Activated CD8-positive, alpha-beta memory T cell treated with anti-CD3 and anti-CD28 coated beads, Interleukin-2, amount 10 ng/mL, durations not matched to agents 7 days and 5 days (primary cell): ENCODE data around the gene MYBPHL. TPM values are rescaled to one million over a fixed set of nuclear protein-coding genes. Genes with fewer than 3 reads are reported as not detected.

Source experiments
- ATAC-seq: fragments of 150-1000 bp; cut with Tn5 transposase; one replicate; pipeline ENCODE4 v1.10.0; 2021; ENCODE audit warnings: moderate library complexity
- CTCF ChIA-PET: fragments of 350-600 bp; sonication (Branson Sonifier 250); formaldehyde crosslinking; loops from one replicate; lab custom pipeline; 2021; ENCODE audit warnings: antibody characterized with exemption; lab: Charles Lee
- DNase-seq: peaks from one replicate; pipeline ENCODE4 v3.0.0-alpha.2; 2020
- H3K27ac Mint-ChIP-seq: one replicate; pipeline ENCODE4 v1.8.0; 2021; ENCODE audit warnings: mild to moderate bottlenecking, mixed read lengths
- H3K27me3 Mint-ChIP-seq: one replicate; pipeline ENCODE4 v1.8.0; 2021; ENCODE audit warnings: mixed read lengths
- H3K36me3 Mint-ChIP-seq: one replicate; pipeline ENCODE4 v1.8.0; 2021; ENCODE audit warnings: mild to moderate bottlenecking, mixed read lengths
- H3K4me1 Mint-ChIP-seq: one replicate; pipeline ENCODE4 v1.8.0; 2021; ENCODE audit warnings: mixed read lengths
- H3K4me3 Mint-ChIP-seq: one replicate; pipeline ENCODE4 v1.8.0; 2021; ENCODE audit warnings: mild to moderate bottlenecking, moderate library complexity, mixed read lengths
- H3K9me3 Mint-ChIP-seq: one replicate; pipeline ENCODE4 v1.8.0; 2022; ENCODE audit warnings: low read depth, mixed read lengths
- total RNA-seq, 2 experiments: library from RNA; stranded (reverse); gene quantifications; one replicate each; pipeline ENCODE4 v1.2.3, GENCODE V29; 2021

MYBPHL gene
- total RNA-seq, 2 experiments from 2014 or later, result not detected

DNA sequence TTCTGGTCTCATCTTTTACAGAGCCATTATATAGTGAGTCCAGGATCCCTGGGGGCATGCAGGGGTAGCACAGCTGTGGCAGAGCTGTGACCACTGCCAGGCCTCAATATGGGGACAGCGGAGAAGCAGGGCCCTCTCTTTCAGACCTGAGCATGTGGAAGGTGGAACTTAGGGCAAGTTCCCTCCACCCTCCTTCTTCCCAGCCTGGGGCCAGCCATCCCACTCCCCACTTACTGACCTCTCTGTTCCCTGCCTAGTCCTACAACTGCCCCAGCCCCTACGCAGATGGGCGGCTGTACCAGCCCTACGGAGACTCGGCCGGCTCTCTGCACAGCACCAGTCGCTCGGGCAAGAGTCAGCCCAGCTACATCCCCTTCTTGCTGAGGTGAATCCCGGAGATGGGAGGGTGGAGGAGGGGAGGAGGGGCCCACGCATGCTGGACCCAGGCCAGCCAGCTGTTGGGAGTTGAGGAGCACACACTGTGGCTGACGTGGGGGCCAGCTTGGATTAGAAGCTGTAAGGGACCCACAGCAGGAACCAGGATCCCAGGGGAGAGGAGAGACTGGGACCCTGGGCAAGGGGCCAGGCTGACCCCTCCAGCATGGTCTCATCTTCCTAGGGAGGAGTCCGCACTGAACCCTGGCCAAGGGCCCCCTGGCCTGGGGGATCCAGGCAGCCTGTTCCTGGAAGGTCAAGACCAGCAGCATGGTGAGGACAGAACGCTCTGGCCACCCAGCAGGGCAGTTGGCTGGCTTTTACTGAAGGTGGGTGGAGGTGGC lies 34.6 kb downstream of the MYBPHL start:
- Mint-ChIP-seq H3K4me3 (no peak overlapping the region), H3K36me3 (no peaks in the 10 kb centered on the region), H3K4me1 (peaks cover 5% of the 10 kb centered on the region), H3K27me3 (no peaks in the 10 kb centered on the region), H3K9me3 (no peaks in the 10 kb centered on the region), H3K27ac (no peak overlapping the region)
- CTCF ChIA-PET, result no interaction called here
- DNase-seq (no peak), ATAC-seq (no peak)

DNA sequence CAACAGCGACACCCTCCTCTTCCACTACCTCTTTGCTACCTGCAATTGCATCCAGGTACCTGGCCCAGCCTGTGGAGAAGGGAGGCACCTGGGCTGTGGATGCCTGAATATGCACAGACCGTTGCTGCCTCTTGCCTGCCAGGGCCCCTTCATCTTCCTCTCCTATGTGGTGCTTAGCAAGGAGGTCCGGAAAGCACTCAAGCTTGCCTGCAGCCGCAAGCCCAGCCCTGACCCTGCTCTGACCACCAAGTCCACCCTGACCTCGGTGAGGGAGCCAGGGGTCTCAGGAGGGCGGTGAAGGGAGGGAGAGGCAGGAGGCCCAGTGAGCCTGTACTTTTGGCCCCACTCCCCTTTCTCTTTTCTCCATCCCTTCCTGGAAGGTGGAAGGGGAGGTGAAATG lies 35.4 kb downstream of the MYBPHL start:
- Mint-ChIP-seq H3K27me3 (no peaks in the 10 kb centered on the region), H3K36me3 (no peaks in the 10 kb centered on the region), H3K4me1 (peaks cover 2% of the 10 kb centered on the region), H3K27ac (no peak overlapping the region), H3K9me3 (no peaks in the 10 kb centered on the region), H3K4me3 (no peak overlapping the region)
- CTCF ChIA-PET, result no interaction called here
- DNase-seq (no peak), ATAC-seq (no peak)

DNA sequence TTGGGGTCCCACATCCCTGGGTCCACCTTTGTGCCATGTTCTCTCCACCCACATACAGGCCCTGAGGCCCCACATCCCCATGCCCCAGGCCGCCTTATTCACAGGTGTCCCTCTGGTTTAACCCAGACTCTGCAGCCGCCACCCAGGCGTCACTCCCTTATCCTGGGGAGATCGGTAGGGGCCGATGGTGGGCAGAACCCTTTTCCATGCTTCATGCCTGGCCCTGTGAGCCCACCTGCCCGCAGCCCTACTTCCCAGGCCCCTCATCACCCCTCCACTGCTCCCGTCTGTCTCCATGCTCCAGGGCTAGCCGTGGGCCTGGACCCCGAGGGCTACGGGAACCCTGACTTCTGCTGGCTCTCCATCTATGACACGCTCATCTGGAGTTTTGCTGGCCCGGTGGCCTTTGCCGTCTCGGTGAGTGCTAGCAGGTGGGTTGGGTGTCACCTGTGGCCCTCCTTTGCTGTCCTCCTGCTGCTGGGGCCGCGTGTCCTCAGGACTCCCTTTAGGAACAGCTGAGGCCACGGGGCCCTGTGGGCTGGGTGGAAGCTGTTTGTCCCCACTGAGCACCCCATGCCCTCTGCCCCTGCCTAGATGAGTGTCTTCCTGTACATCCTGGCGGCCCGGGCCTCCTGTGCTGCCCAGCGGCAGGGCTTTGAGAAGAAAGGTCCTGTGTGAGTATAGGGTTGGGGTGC lies 36.0 kb downstream of the MYBPHL start:
- no peak for DNase-seq

DNA sequence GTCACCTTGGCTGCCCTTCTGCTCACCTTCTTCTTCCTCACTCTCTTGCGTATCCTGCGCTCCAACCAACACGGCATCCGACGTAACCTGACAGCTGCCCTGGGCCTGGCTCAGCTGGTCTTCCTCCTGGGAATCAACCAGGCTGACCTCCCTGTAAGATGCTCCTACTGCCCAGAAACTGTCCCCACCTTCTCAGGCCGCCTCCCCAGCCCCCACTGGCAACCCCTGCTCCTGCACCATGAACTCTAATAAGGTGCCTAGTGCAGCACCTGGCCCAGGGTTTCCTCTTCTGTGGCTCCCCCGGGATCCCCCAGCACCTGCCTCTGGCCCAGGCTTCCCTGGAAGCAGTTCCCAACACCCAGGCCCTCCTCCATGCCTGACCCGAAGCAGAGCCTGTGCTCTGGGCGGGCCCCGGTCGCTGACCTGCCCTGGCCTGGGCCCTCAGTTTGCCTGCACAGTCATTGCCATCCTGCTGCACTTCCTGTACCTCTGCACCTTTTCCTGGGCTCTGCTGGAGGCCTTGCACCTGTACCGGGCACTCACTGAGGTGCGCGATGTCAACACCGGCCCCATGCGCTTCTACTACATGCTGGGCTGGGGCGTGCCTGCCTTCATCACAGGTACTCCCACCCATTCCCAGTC lies 36.7 kb downstream of the MYBPHL start:
- Mint-ChIP-seq H3K9me3 (no peaks in the 10 kb centered on the region), H3K4me1 (peaks cover 2% of the 10 kb centered on the region), H3K36me3 (no peaks in the 10 kb centered on the region), H3K27me3 (no peaks in the 10 kb centered on the region), H3K4me3 (no peak overlapping the region), H3K27ac (no peak overlapping the region)
- no peak for DNase-seq
- CTCF ChIA-PET, result interaction anchor here (2.6 kb wide), 1 partner anchor 262 kb away, joined by 7 read pairs; no protein-coding TSS in a partner anchor
- ATAC-seq, result no peak

More for the DNA sequence above, 36.0 kb downstream of the MYBPHL start:
- no peak overlapping the region for H3K4me3 Mint-ChIP-seq
- no peaks in the 10 kb centered on the region for H3K27me3 Mint-ChIP-seq
- no peak overlapping the region for H3K27ac Mint-ChIP-seq
- CTCF ChIA-PET, result no interaction called here
- no peaks in the 10 kb centered on the region for H3K9me3 Mint-ChIP-seq
- no peaks in the 10 kb centered on the region for H3K36me3 Mint-ChIP-seq
- H3K4me1 Mint-ChIP-seq, result peaks cover 2% of the 10 kb centered on the region
- ATAC-seq, result no peak

DNA sequence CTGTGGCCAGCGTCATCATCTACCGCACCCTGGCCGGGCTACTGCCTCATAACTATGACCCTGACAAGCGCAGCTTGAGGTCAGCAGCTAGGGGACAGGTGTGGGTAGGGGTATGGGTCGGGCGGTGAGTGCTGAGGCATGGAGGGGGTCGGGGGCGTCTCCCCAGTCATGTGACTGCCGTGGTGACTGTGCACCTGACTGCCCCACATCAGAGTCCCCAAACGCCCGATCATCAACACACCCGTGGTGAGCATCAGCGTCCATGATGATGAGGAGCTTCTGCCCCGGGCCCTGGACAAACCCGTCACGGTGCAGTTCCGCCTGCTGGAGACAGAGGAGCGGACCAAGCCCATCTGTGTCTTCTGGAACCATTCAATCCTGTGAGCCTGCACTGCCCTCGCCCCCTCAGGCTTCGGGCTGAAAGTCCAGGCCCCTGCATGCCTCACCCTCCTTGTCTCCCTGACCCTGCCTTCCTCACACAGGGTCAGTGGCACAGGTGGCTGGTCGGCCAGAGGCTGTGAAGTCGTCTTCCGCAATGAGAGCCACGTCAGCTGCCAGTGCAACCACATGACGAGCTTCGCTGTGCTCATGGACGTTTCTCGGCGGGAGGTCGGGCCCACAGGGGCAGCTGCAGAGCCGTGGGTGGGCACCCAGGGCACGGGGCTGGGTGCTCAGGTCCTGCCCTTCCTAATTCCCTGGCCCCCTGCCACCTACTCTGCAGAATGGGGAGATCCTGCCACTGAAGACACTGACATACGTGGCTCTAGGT lies 37.4 kb downstream of the MYBPHL start:
- no peaks in the 10 kb centered on the region for H3K9me3 Mint-ChIP-seq
- ATAC-seq, result no peak
- H3K27ac Mint-ChIP-seq, result no peak overlapping the region
- CTCF ChIA-PET, result interaction anchor here (2.6 kb wide), 1 partner anchor 263 kb away, joined by 7 read pairs; no protein-coding TSS in a partner anchor
- peaks cover 2% of the 10 kb centered on the region for H3K4me1 Mint-ChIP-seq
- H3K27me3 Mint-ChIP-seq, result no peaks in the 10 kb centered on the region
- no peak for DNase-seq
- no peaks in the 10 kb centered on the region for H3K36me3 Mint-ChIP-seq
- no peak overlapping the region for H3K4me3 Mint-ChIP-seq

DNA sequence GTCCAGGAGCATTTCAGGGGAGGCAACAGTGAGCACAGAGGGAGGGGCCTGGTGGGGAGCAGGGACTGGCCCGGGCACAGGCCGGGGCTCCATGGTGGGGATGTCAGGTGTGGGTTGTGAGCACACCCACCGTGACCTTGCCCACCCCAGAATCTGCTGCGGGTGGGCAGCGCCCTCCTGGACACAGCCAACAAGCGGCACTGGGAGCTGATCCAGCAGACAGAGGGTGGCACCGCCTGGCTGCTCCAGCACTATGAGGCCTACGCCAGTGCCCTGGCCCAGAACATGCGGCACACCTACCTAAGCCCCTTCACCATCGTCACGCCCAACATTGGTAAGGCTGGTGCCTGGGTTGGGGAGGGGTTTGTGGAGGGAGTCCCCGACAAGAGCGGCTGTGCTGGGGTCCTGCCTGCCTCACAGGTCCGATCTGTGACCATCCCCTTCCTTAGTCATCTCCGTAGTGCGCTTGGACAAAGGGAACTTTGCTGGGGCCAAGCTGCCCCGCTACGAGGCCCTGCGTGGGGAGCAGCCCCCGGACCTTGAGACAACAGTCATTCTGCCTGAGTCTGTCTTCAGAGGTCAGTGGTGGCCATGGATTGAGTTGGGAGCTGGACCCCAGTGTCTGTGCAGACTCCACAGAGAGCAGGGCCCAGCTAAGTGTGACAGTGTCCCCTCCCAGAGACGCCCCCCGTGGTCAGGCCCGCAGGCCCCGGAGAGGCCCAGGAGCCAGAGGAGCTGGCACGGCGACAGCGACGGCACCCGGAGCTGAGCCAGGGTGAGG lies 38.2 kb downstream of the MYBPHL start:
- Mint-ChIP-seq H3K9me3 (no peaks in the 10 kb centered on the region), H3K4me3 (no peak overlapping the region), H3K27ac (no peak overlapping the region), H3K4me1 (no peaks in the 10 kb centered on the region), H3K27me3 (no peaks in the 10 kb centered on the region), H3K36me3 (no peaks in the 10 kb centered on the region)
- CTCF ChIA-PET, result interaction anchor here (2.6 kb wide), 1 partner anchor 264 kb away, joined by 7 read pairs; no protein-coding TSS in a partner anchor
- DNase-seq (no peak), ATAC-seq (no peak)

DNA sequence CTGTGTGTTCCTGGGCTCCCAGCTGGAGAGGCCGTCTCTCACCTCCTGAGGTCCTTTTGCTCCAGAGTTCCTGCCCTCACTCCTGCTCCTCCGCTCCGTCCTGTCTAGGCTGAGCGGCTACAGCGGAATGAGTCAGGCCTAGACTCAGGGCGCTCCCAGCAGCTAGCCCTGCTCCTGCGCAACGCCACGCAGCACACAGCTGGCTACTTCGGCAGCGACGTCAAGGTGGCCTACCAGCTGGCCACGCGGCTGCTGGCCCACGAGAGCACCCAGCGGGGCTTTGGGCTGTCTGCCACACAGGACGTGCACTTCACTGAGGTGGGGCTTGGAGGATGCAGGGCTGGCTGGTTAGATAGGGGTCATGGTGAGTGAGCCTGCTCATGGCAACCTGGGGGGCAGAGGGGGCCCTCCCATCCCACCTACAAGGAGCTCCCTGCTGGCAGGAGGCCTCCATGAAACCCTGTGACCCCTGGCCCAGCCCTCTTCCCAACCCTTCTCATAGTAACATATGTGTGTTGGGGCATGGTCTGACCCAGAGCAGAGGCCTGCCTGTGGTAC lies 39.0 kb downstream of the MYBPHL start:
- CTCF ChIA-PET, result interaction anchor here (2.6 kb wide), 1 partner anchor 265 kb away, joined by 7 read pairs; no protein-coding TSS in a partner anchor
- Mint-ChIP-seq H3K4me1 (peaks cover 2% of the 10 kb centered on the region), H3K36me3 (no peaks in the 10 kb centered on the region), H3K4me3 (no peak overlapping the region), H3K9me3 (no peaks in the 10 kb centered on the region), H3K27me3 (no peaks in the 10 kb centered on the region), H3K27ac (no peak overlapping the region)
- ATAC-seq, result no peak
- DNase-seq, result no peak

DNA sequence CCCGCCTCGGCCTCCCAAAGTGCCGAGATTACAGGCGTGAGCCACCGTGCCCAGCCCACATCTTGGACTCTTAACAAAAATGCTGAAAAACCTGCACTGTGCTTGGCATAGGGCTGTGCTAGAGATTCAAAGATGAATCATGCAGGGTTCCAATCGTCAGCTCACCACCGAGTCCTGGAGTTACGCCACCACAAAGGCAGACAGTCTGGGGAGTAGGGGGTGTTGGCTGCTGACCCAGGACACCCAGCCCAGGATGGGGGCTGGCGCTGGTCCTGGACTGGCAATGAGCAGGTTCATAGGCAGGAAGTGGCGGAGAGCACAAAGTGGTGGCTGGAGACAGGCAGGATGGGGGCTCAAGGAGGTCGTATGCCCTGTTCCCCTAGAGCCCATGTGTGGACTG lies 39.8 kb downstream of the MYBPHL start:
- Mint-ChIP-seq H3K36me3 (no peaks in the 10 kb centered on the region), H3K4me1 (peaks cover 2% of the 10 kb centered on the region), H3K9me3 (no peaks in the 10 kb centered on the region), H3K27ac (no peak overlapping the region), H3K27me3 (no peaks in the 10 kb centered on the region), H3K4me3 (no peak overlapping the region)
- CTCF ChIA-PET, result interaction anchor here (1.2 to 5.6 kb wide), 2 partner anchors 132 to 265 kb away, joined by 3 to 35 read pairs; no protein-coding TSS in a partner anchor
- ATAC-seq (no peak), DNase-seq (no peak)

DNA sequence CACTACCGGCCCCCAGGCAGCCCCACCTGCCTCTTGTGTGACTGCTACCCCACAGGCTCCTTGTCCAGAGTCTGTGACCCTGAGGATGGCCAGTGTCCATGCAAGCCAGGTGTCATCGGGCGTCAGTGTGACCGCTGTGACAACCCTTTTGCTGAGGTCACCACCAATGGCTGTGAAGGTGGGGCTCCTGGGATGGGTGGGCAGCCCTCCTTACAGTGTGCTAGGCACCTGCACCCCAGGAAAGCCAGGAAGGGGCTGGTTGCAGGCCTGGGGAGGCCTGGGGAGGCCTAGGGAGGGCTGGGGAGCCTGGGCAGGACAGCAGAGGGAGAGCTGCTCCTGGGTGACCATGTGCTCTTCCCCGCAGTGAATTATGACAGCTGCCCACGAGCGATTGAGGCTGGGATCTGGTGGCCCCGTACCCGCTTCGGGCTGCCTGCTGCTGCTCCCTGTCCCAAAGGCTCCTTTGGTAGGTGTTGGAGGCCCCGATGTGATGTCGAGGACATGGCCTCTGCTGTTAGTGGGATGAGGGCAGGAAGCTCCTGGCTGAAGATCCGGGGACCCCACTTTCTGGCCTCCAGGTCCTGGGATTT lies 41.0 kb downstream of the MYBPHL start:
- no peak overlapping the region for H3K4me3 Mint-ChIP-seq
- DNase-seq (no peak), ATAC-seq (no peak)
- no peaks in the 10 kb centered on the region for H3K36me3 Mint-ChIP-seq
- no peaks in the 10 kb centered on the region for H3K9me3 Mint-ChIP-seq
- no peaks in the 10 kb centered on the region for H3K27me3 Mint-ChIP-seq
- peaks cover 2% of the 10 kb centered on the region for H3K4me1 Mint-ChIP-seq
- H3K27ac Mint-ChIP-seq, result no peak overlapping the region
- CTCF ChIA-PET, result interaction anchor here (1.0 to 5.6 kb wide), 8 partner anchors 11 to 266 kb away, joined by 3 to 55 read pairs (median 8); partner anchors contain the start of genes PSMA5 and SORT1

DNA sequence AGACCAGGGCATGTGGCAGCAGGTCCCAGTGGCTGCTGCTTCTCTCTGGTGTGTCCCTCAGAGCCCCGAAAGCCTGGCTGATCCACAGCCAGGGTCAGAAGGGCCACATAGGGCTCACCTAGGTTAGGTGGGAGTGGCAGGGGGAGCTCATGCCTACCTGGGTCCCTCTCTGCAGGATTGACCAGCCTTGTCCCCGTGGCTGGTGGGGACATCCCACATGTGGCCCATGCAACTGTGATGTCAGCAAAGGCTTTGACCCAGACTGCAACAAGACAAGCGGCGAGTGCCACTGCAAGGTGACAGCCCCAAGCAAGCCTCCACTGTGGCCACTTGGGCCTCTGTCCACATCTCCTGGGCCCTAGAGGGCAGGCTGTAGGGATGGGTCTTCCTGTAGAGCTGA lies 41.8 kb downstream of the MYBPHL start:
- Mint-ChIP-seq H3K27ac (no peak overlapping the region), H3K4me3 (no peak overlapping the region), H3K9me3 (no peaks in the 10 kb centered on the region), H3K4me1 (peaks cover 2% of the 10 kb centered on the region), H3K36me3 (no peaks in the 10 kb centered on the region), H3K27me3 (no peaks in the 10 kb centered on the region)
- CTCF ChIA-PET, result interaction anchor here (1.0 to 5.6 kb wide), 9 partner anchors 10 to 267 kb away, joined by 3 to 55 read pairs (median 4); partner anchors contain the start of genes PSMA5 and SORT1
- DNase-seq, result no peak
- ATAC-seq, result no peak

DNA sequence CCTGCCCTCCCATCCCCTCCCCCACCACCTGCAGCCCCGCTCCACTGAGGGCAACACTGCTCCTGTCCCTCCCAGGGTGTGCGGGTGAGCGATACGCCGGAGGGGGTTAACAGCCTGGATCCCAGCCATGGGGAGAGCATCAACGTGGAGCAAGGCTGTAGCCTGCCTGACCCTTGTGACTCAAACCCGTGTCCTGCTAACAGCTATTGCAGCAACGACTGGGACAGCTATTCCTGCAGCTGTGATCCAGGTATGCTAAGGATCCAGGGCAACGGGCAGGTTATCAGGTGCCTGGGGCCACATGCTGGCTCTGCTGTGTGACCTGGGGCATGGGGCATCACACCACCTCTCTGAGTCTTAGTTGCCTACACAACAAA lies 42.4 kb downstream of the MYBPHL start:
- Mint-ChIP-seq H3K4me3 (no peak overlapping the region), H3K4me1 (peaks cover 2% of the 10 kb centered on the region), H3K36me3 (no peaks in the 10 kb centered on the region), H3K27me3 (no peaks in the 10 kb centered on the region), H3K9me3 (no peaks in the 10 kb centered on the region), H3K27ac (no peak overlapping the region)
- CTCF ChIA-PET, result interaction anchor here (0.9 to 5.6 kb wide), 9 partner anchors 10 to 271 kb away, joined by 3 to 55 read pairs (median 4); partner anchors contain the start of genes PSRC1 and SORT1
- ATAC-seq (no peak), DNase-seq (no peak)
